Psoas muscle (tissue), 8 donors: ENCODE data around the gene ZNF700. TPM values are rescaled to one million over a fixed set of nuclear protein-coding genes. Genes with fewer than 3 reads are reported as not detected.

Experiments used
- ATAC-seq, 4 donors: fragments of 200-7000 bp; cut with Tn5 transposase; one replicate each; pipeline ENCODE4 v1.9.1; 2020; ENCODE audit warnings: moderate library complexity in 3 of 4, mild to moderate bottlenecking in 2 of 4
- DNase-seq, 2 donors: peaks; one replicate each; pipeline ENCODE4 v3.0.0-alpha.2; 2020
- H3K27ac ChIP-seq: fragments of 200-600 bp; one replicate; pipeline ENCODE4 v1.8.0; 2022
- H3K27me3 ChIP-seq, 3 donors: fragments of 200-600 bp in 1 of 3; one replicate each; pipeline versions ENCODE4 v1.6.1 to v1.8.0; 2013 to 2022; ENCODE audit warnings: low read length in 2 of 3, mild to moderate bottlenecking in 2 of 3, moderate library complexity in 1 of 3; ENCODE audit not compliant: insufficient read depth in 3 of 3
- H3K36me3 ChIP-seq, 2 donors: fragments of 200-600 bp in 1 of 2; one replicate each; pipeline versions ENCODE4 v1.6.1 to v1.8.0; 2013 to 2022; ENCODE audit warnings: low read depth in 1 of 2, mild to moderate bottlenecking in 1 of 2, moderate library complexity in 1 of 2; ENCODE audit not compliant: insufficient read depth in 1 of 2
- H3K4me1 ChIP-seq: fragments of 200-600 bp; one replicate; pipeline ENCODE4 v1.8.0; 2022
- H3K4me3 ChIP-seq: fragments of 200-600 bp; one replicate; pipeline ENCODE4 v1.8.0; 2022; ENCODE audit warnings: mild to moderate bottlenecking
- H3K9me3 ChIP-seq: fragments of 200-600 bp; one replicate; pipeline ENCODE4 v1.8.0; 2022
- WGBS, 3 donors: extraction: QIAGEN DNeasy Blood & Tissue Kit; methylation state at CpG; one replicate each; pipeline versions ENCODE4 v1.1.6 to v1.1.7; 2013; 5-methylcytosine and 5-hydroxymethylcytosine counted together
- intact Hi-C, 2 donors: fragments of 100-400 bp; cut with DNase I; formaldehyde crosslinking; loops; one replicate each; pipeline versions ENCODE4 v1.11.0 to v1.14.2; 2022
- polyA plus RNA-seq, 3 donors: library from polyadenylated mRNA; stranded (reverse); fragments of 200-250 nt; gene quantifications; one replicate each; pipeline ENCODE4 v1.2.3, GENCODE V29; 2013
- total RNA-seq, 4 donors: library from RNA; stranded (reverse); fragmentation: NEBNext Ultra II Directional in 2 of 4; extraction: Animal tissue kit (Norgen Biotek cat#: 25700) in 2 of 4; gene quantifications; one replicate each; pipeline versions ENCODE4 v1.2.1 to v1.2.4, GENCODE V29; 2021 to 2023
- TF ChIP-seq, protein P1 (sequence below): fragments of 200-600 bp; IDR thresholded peaks from one replicate; pipeline ENCODE4 v1.8.0; 2022; ENCODE audit warnings: antibody characterized with exemption
- donor health status: healthy with polysubstance abuse.
- donor health status: DM: no; HTN: no; CAD: no; lungs with moderate emphysema.
- donor health status: Bipolar disorder and iron deficiency.
- donor health status: healthy.
- donor health status: DM: yes; HTN: yes; CAD: no.
- donor health status: DM: no; HTN: no; CAD: no.
- donor health status: DM: no; HTN: no; CAD: no.
- donor health status: DM: yes; HTN: yes; CAD: no.

ZNF700 gene
- total and polyA plus RNA-seq, 7 donors: 1.7 to 3.3 (median 3.0) TPM

DNA sequence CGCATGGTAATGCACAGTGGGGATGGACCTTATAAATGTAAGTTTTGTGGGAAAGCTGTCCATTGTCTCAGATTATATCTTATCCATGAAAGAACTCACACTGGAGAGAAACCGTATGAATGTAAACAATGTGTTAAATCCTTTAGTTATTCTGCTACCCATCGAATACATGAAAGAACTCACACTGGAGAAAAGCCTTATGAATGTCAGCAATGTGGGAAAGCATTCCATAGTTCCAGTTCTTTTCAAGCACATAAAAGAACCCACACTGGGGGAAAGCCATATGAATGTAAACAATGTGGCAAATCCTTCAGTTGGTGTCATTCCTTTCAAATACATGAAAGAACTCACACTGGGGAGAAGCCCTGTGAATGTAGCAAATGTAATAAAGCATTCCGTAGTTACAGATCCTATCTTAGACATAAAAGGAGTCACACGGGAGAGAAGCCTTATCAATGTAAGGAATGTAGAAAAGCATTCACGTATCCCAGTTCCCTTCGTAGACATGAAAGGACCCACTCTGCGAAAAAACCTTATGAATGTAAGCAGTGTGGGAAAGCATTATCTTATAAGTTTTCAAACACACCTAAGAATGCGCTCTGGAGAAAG is 53.7 kb downstream of the ZNF700 start:
- intact Hi-C loops: no loop called here
- no peaks in the 10 kb centered on the region for H3K27me3 ChIP-seq
- DNase-seq: no peak
- H3K4me1 ChIP-seq: no peaks in the 10 kb centered on the region
- TF ChIP-seq, protein P1, sequence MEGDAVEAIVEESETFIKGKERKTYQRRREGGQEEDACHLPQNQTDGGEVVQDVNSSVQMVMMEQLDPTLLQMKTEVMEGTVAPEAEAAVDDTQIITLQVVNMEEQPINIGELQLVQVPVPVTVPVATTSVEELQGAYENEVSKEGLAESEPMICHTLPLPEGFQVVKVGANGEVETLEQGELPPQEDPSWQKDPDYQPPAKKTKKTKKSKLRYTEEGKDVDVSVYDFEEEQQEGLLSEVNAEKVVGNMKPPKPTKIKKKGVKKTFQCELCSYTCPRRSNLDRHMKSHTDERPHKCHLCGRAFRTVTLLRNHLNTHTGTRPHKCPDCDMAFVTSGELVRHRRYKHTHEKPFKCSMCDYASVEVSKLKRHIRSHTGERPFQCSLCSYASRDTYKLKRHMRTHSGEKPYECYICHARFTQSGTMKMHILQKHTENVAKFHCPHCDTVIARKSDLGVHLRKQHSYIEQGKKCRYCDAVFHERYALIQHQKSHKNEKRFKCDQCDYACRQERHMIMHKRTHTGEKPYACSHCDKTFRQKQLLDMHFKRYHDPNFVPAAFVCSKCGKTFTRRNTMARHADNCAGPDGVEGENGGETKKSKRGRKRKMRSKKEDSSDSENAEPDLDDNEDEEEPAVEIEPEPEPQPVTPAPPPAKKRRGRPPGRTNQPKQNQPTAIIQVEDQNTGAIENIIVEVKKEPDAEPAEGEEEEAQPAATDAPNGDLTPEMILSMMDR: no peak
- H3K27ac ChIP-seq: no peak overlapping the region
- ATAC-seq: no peak
- peaks cover 69% of the 10 kb centered on the region for H3K9me3 ChIP-seq
- 90 to 94% (median 91%) methylated on average over 9 of the region's 9 CpGs for WGBS, 3 donors
- no peak overlapping the region for H3K4me3 ChIP-seq
- peaks cover 14 to 19% of the 10 kb centered on the region in 2 donors for H3K36me3 ChIP-seq

DNA sequence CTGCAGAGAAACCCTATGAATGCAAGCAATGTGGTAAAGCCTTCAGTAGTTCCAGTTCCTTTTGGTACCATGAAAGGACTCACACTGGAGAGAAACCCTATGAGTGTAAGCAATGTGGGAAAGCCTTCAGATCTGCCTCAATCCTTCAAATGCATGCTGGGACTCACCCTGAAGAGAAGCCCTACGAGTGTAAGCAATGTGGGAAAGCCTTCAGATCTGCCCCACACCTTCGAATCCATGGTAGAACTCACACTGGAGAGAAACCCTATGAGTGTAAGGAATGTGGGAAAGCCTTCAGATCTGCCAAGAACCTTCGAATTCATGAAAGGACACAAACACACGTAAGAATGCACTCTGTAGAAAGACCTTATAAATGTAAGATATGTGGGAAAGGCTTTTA is 54.6 kb downstream of the ZNF700 start:
- Histone ChIP-seq H3K27me3 (no peaks in the 10 kb centered on the region), H3K4me1 (no peaks in the 10 kb centered on the region), H3K4me3 (no peak overlapping the region), H3K27ac (no peak overlapping the region), H3K9me3 (peaks cover 68% of the 10 kb centered on the region), H3K36me3 (peaks cover 14 to 19% of the 10 kb centered on the region in 2 donors)
- intact Hi-C loops: no loop called here
- ATAC-seq: no peak
- DNase-seq: no peak
- TF ChIP-seq, protein P1: no peak
- 91 to 93% (median 91%) methylated on average over 4 of the region's 4 CpGs for WGBS, 3 donors

DNA sequence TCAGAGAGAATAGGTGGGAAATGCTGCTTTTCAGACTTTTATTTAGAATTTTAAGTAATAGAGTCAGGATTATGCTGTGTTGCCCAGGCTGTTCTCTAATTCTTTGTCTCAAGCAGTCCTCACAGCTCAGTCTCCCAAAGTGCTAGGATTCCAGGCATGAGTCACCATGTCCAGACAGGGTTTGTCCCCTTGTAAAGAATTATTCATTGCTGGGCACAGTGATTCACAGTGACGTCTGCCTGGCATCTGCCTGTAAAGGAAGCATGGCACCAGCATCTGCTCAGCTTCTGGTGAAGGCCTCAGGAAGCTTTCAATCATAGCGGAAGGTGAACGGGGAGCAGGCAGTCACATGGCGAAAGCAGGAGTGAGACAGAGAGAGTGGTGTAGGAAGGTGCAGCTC is 57.6 kb downstream of the ZNF700 start:
- Histone ChIP-seq H3K36me3 (peaks cover 12 to 14% of the 10 kb centered on the region in 2 donors), H3K4me1 (no peaks in the 10 kb centered on the region), H3K4me3 (no peak overlapping the region), H3K27ac (no peak overlapping the region), H3K27me3 (no peaks in the 10 kb centered on the region), H3K9me3 (peaks cover 47% of the 10 kb centered on the region)
- WGBS, 3 donors: 82 to 91% (median 84%) methylated on average over 4 of the region's 4 CpGs
- intact Hi-C loops: no loop called here
- ATAC-seq (no peak), DNase-seq (no peak)
- TF ChIP-seq, protein P1: no peak

DNA sequence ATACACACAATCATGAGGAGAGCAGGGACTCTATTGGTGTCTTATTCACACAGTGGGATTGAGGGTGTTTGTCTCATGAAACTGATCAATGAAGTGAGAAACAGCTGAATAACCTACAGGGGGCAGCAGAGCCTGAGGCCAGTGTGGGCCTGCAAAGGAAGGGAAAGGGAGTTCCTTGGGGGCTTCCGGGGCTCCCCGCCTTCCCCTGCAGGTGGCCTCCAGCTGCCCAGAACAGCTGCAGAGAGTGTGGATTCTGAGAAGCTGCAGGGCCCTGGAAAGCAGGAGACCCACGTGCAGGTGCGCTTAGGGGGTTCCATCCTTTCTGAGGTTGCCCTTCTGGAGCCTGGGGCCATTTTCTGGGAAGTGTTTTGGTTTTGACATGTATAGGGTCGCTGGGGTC is 60.1 kb downstream of the ZNF700 start:
- Histone ChIP-seq H3K27ac (no peak overlapping the region), H3K27me3 (no peaks in the 10 kb centered on the region), H3K4me1 (no peaks in the 10 kb centered on the region), H3K9me3 (peaks cover 22% of the 10 kb centered on the region), H3K36me3 (peaks cover 0 to 6% of the 10 kb centered on the region in 2 donors), H3K4me3 (no peak overlapping the region)
- 18 to 24% (median 19%) methylated on average over 5 of the region's 5 CpGs for WGBS, 3 donors
- intact Hi-C loops: loop anchor here in 1 of 2 donors (5.0 kb wide), 1 partner anchor 188 kb away; the partner anchor contains the start of gene ZNF491
- ATAC-seq (no peak), DNase-seq (no peak)
- TF ChIP-seq, protein P1: no peak

DNA sequence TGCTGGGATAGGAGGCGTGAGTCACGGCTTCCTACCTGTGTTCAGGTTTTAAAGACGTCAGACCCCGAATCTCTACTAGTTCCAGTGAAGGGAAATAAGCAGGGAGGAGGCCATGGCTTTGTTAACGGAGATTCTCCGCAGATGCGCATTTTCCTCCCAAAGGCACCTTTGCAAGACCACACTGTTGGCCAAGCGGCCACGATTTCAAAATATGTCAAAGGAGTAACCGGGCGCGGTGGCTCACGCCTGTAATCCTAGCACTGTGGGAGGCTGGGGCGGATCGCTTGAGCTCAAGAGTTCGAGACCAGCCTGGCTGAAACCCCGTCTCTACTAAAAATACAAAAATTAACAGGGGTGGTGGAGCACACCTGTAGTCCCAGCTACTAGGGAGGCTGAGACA is 61.8 kb downstream of the ZNF700 start:
- H3K4me1 ChIP-seq: no peaks in the 10 kb centered on the region
- intact Hi-C loops: loop anchor here in 1 of 2 donors (5.0 kb wide), 1 partner anchor 189 kb away; the partner anchor contains the start of gene ZNF491
- H3K9me3 ChIP-seq: peaks cover 5% of the 10 kb centered on the region
- no peak overlapping the region for H3K4me3 ChIP-seq
- no peaks in the 10 kb centered on the region for H3K27me3 ChIP-seq
- DNase-seq (no peak), ATAC-seq (no peak)
- WGBS, 3 donors: 93 to 96% (median 95%) methylated on average over 17 of the region's 17 CpGs
- H3K36me3 ChIP-seq: peaks cover 0 to 6% of the 10 kb centered on the region in 2 donors
- H3K27ac ChIP-seq: no peak overlapping the region
- TF ChIP-seq, protein P1: no peak
